Activated CD4-positive, alpha-beta memory T cell treated with anti-CD3 and anti-CD28 coated beads for 36 hours (primary cell): ENCODE measurements around the gene ALKBH4. TPM values are rescaled to one million over a fixed set of nuclear protein-coding genes. Genes with fewer than 3 reads are reported as not detected.

Experiments
- CTCF ChIA-PET: fragments of 350-600 bp; sonication (Branson Sonifier 250); formaldehyde crosslinking; loops from one replicate; lab custom pipeline; 2021; ENCODE audit warnings: antibody characterized with exemption, inconsistent platforms; lab: Charles Lee
- POLR2A ChIA-PET: fragments of 350-600 bp; sonication (Branson Sonifier 250); formaldehyde crosslinking; loops from one replicate; lab custom pipeline; 2021; ENCODE audit warnings: antibody characterized with exemption; lab: Charles Lee
- DNase-seq: peaks from one replicate; pipeline ENCODE4 v3.0.0-alpha.2; 2020
- H3K27ac Mint-ChIP-seq: one replicate; pipeline ENCODE4 v1.8.0; 2021; ENCODE audit warnings: mixed read lengths
- H3K27me3 Mint-ChIP-seq: one replicate; pipeline ENCODE4 v1.8.0; 2021; ENCODE audit warnings: mixed read lengths
- H3K36me3 Mint-ChIP-seq: one replicate; pipeline ENCODE4 v1.8.0; 2021; ENCODE audit warnings: mixed read lengths
- H3K4me1 Mint-ChIP-seq: one replicate; pipeline ENCODE4 v1.8.0; 2021; ENCODE audit warnings: low read depth, mixed read lengths
- H3K4me3 Mint-ChIP-seq: one replicate; pipeline ENCODE4 v1.8.0; 2021; ENCODE audit warnings: mild to moderate bottlenecking, mixed read lengths
- H3K9me3 Mint-ChIP-seq: one replicate; pipeline ENCODE4 v1.8.0; 2021; ENCODE audit warnings: mixed read lengths
- intact Hi-C: fragments of 100-400 bp; cut with micrococcal nuclease; formaldehyde crosslinking; loops from one replicate; pipeline ENCODE4 v1.15.1; 2023
- total RNA-seq, 2 experiments: library from RNA; stranded (reverse); gene quantifications; one replicate each; pipeline ENCODE4 v1.2.3, GENCODE V29; 2021

ALKBH4 gene
- total RNA-seq, 2 experiments from 2014 or later: 7.7 to 7.8 TPM

GRCh38 chr7:102472126-102473041 is 7.7 kb upstream of the ALKBH4 start:
- no peak overlapping the region for H3K4me3 Mint-ChIP-seq
- H3K27ac Mint-ChIP-seq: peak overlapping the region; percentile 21
- H3K4me1 Mint-ChIP-seq: no peaks in the 10 kb centered on the region
- POLR2A ChIA-PET: no interaction called here
- intact Hi-C loops: no loop called here
- CTCF ChIA-PET: interaction anchor here (0.6 kb wide), 1 partner anchor 14 kb away, joined by 3 read pairs; no protein-coding TSS in a partner anchor
- H3K9me3 Mint-ChIP-seq: no peaks in the 10 kb centered on the region
- H3K27me3 Mint-ChIP-seq: no peaks in the 10 kb centered on the region
- H3K36me3 Mint-ChIP-seq: peaks cover 1% of the 10 kb centered on the region
- no peak for DNase-seq

GRCh38 chr7:102471791-102472125 is 7.1 kb upstream of the ALKBH4 start:
- peaks cover 1% of the 10 kb centered on the region for H3K36me3 Mint-ChIP-seq
- no peaks in the 10 kb centered on the region for H3K27me3 Mint-ChIP-seq
- CTCF ChIA-PET: no interaction called here
- no peak overlapping the region for H3K4me3 Mint-ChIP-seq
- intact Hi-C loops: no loop called here
- H3K9me3 Mint-ChIP-seq: no peaks in the 10 kb centered on the region
- peak overlapping the region; percentile 21 for H3K27ac Mint-ChIP-seq
- no peak for DNase-seq
- POLR2A ChIA-PET: interaction anchor here (0.8 kb wide), 1 partner anchor 57 kb away, joined by 3 read pairs; no protein-coding TSS in a partner anchor
- H3K4me1 Mint-ChIP-seq: peaks cover 4% of the 10 kb centered on the region

GRCh38 chr7:102469972-102470825 is 5.5 kb upstream of the ALKBH4 start:
- DNase-seq: no peak
- Mint-ChIP-seq H3K9me3 (no peaks in the 10 kb centered on the region), H3K4me1 (peaks cover 14% of the 10 kb centered on the region), H3K27ac (no peak overlapping the region), H3K4me3 (no peak overlapping the region), H3K36me3 (peaks cover 1% of the 10 kb centered on the region), H3K27me3 (no peaks in the 10 kb centered on the region)
- intact Hi-C loops: loop anchor here (5.0 kb wide), 1 partner anchor 68 kb away; no protein-coding TSS in a partner anchor
- CTCF ChIA-PET: no interaction called here
- POLR2A ChIA-PET: no interaction called here

- Mint-ChIP-seq H3K36me3 (peaks cover 1% of the 10 kb centered on the region), H3K9me3 (no peaks in the 10 kb centered on the region), H3K27ac (no peak overlapping the region), H3K27me3 (no peaks in the 10 kb centered on the region), H3K4me1 (peaks cover 14% of the 10 kb centered on the region), H3K4me3 (no peak overlapping the region)
- ChIA-PET POLR2A (no interaction called here), CTCF (interaction anchor here (0.7 kb wide), 1 partner anchor 18 kb away, joined by 3 read pairs; no protein-coding TSS in a partner anchor)
- DNase-seq: no peak
- intact Hi-C loops: loop anchor here (5.0 kb wide), 1 partner anchor 67 kb away; no protein-coding TSS in a partner anchor
These were observed 4.8 kb upstream of the ALKBH4 start for GRCh38 chr7:102469351-102469971.

GRCh38 chr7:102468478-102469350 is 4.1 kb upstream of the ALKBH4 start:
- ChIA-PET CTCF (interaction anchor here (0.7 to 3.8 kb wide), 3 partner anchors 17 to 65 kb away, joined by 3 to 25 read pairs (median 20); no protein-coding TSS in a partner anchor), POLR2A (no interaction called here)
- Mint-ChIP-seq H3K27me3 (no peaks in the 10 kb centered on the region), H3K27ac (no peak overlapping the region), H3K4me3 (no peak overlapping the region), H3K36me3 (peaks cover 1% of the 10 kb centered on the region), H3K9me3 (no peaks in the 10 kb centered on the region), H3K4me1 (peaks cover 20% of the 10 kb centered on the region)
- intact Hi-C loops: loop anchor here (5.0 kb wide), 1 partner anchor 66 kb away; no protein-coding TSS in a partner anchor
- no peak for DNase-seq

- CTCF ChIA-PET: interaction anchor here (0.6 to 3.8 kb wide), 8 partner anchors 11 to 76 kb away, joined by 3 to 25 read pairs (median 4); no protein-coding TSS in a partner anchor
- H3K4me1 Mint-ChIP-seq: peaks cover 22% of the 10 kb centered on the region
- H3K27ac Mint-ChIP-seq: no peak overlapping the region
- POLR2A ChIA-PET: interaction anchor here (0.5 kb wide), 1 partner anchor 1226 kb away, joined by 3 read pairs; no protein-coding TSS in a partner anchor
- no peak overlapping the region for H3K4me3 Mint-ChIP-seq
- peaks cover 1% of the 10 kb centered on the region for H3K36me3 Mint-ChIP-seq
- intact Hi-C loops: loop anchor here (5.0 kb wide), 1 partner anchor 66 kb away; no protein-coding TSS in a partner anchor
- no peaks in the 10 kb centered on the region for H3K9me3 Mint-ChIP-seq
- no peak for DNase-seq
- H3K27me3 Mint-ChIP-seq: no peaks in the 10 kb centered on the region
These were observed 3.2 kb upstream of the ALKBH4 start for GRCh38 chr7:102467581-102468477.

- H3K4me1 Mint-ChIP-seq: peaks cover 28% of the 10 kb centered on the region
- POLR2A ChIA-PET: interaction anchor here (1.8 kb wide), 1 partner anchor 40 kb away, joined by 6 read pairs; no protein-coding TSS in a partner anchor
- DNase-seq: no peak
- CTCF ChIA-PET: interaction anchor here (0.6 to 3.8 kb wide), 7 partner anchors 20 to 272 kb away, joined by 3 to 25 read pairs (median 4); no protein-coding TSS in a partner anchor
- peak overlapping the region; percentile 93 for H3K4me3 Mint-ChIP-seq
- no peaks in the 10 kb centered on the region for H3K27me3 Mint-ChIP-seq
- intact Hi-C loops: loop anchor here (5.0 kb wide), 1 partner anchor 64 kb away; no protein-coding TSS in a partner anchor
- H3K36me3 Mint-ChIP-seq: no peaks in the 10 kb centered on the region
- no peak overlapping the region for H3K27ac Mint-ChIP-seq
- no peaks in the 10 kb centered on the region for H3K9me3 Mint-ChIP-seq
These were observed 1.4 kb upstream of the ALKBH4 start for GRCh38 chr7:102466097-102466496.

- no peaks in the 10 kb centered on the region for H3K36me3 Mint-ChIP-seq
- POLR2A ChIA-PET: interaction anchor here (0.9 to 2.2 kb wide), 5 partner anchors 8 to 63 kb away, joined by 3 to 7 read pairs (median 4); no protein-coding TSS in a partner anchor
- peak overlapping the region; percentile 75 for H3K27ac Mint-ChIP-seq
- no peaks in the 10 kb centered on the region for H3K27me3 Mint-ChIP-seq
- H3K4me1 Mint-ChIP-seq: peaks cover 28% of the 10 kb centered on the region
- intact Hi-C loops: loop anchor here (1.0 to 5.0 kb wide), 2 partner anchors 38 to 177 kb away; partner anchors contain the start of gene SH2B2
- no peaks in the 10 kb centered on the region for H3K9me3 Mint-ChIP-seq
- no peak for DNase-seq
- CTCF ChIA-PET: interaction anchor here (0.7 to 2.7 kb wide), 4 partner anchors 10 to 59 kb away, joined by 3 to 10 read pairs (median 4); no protein-coding TSS in a partner anchor
- peak overlapping the region; percentile 93 for H3K4me3 Mint-ChIP-seq
These were observed 654 bp downstream of the ALKBH4 start for GRCh38 chr7:102463841-102464576.

- Mint-ChIP-seq H3K27me3 (no peaks in the 10 kb centered on the region), H3K4me1 (peaks cover 15% of the 10 kb centered on the region), H3K9me3 (no peaks in the 10 kb centered on the region), H3K27ac (no peak overlapping the region), H3K4me3 (no peak overlapping the region), H3K36me3 (no peaks in the 10 kb centered on the region)
- POLR2A ChIA-PET: interaction anchor here (0.6 kb wide), 2 partner anchors 25 to 333 kb away, joined by 3 to 4 read pairs; no protein-coding TSS in a partner anchor
- no peak for DNase-seq
- intact Hi-C loops: loop anchor here (5.0 kb wide), 1 partner anchor 173 kb away; the partner anchor contains the start of gene SH2B2
- CTCF ChIA-PET: no interaction called here
These were observed 4.2 kb downstream of the ALKBH4 start for GRCh38 chr7:102460467-102460866.
